Esophagus muscularis mucosa (tissue), 4 donors: ENCODE data around the gene RNASEH1. TPM values are rescaled to one million over a fixed set of nuclear protein-coding genes. Genes with fewer than 3 reads are reported as not detected.

Experiments used
- DNase-seq: peaks from one replicate; pipeline ENCODE4 v3.0.0-alpha.2; 2017; ENCODE audit errors: extremely low spot score
- H3K27ac ChIP-seq, 4 donors: fragments of 200-600 bp; sonication (generic); replicated peaks in 1 of 4; 1 replicate in 3 of 4; 2 replicates in 1 of 4; pipeline ENCODE4 v1.5.1; 2016 to 2019; ENCODE audit warnings: mild to moderate bottlenecking in 1 of 4
- H3K27me3 ChIP-seq, 4 donors: fragments of 200-600 bp; sonication (generic); one replicate each; pipeline versions ENCODE4 v1.5.1 to v1.6.0; 2016 to 2019
- H3K36me3 ChIP-seq, 4 donors: fragments of 200-600 bp; sonication (generic); one replicate each; pipeline ENCODE4 v1.5.1; 2016 to 2019
- H3K4me1 ChIP-seq, 4 donors: fragments of 200-600 bp; sonication (generic); one replicate each; pipeline ENCODE4 v1.5.1; 2016 to 2019
- H3K4me3 ChIP-seq, 4 donors: fragments of 200-600 bp; sonication (generic); 1 replicate in 2 of 4; 2 replicates in 2 of 4; pipeline ENCODE4 v1.5.1; 2016 to 2019; ENCODE audit warnings: mild to moderate bottlenecking in 4 of 4, moderate library complexity in 1 of 4
- H3K9me3 ChIP-seq, 4 donors: fragments of 200-600 bp; sonication (generic); 1 replicate in 3 of 4; 2 replicates in 1 of 4; pipeline ENCODE4 v1.5.1; 2016 to 2019
- CTCF ChIP-seq, 3 experiments: fragments of 200-600 bp in 2 of 3; fragments of 450-650 bp in 1 of 3; sonication (generic) in 2 of 3; IDR thresholded peaks; one replicate each; pipeline ENCODE4 v1.5.1; 2017 to 2019; ENCODE audit warnings: antibody characterized with exemption in 3 of 3, mild to moderate bottlenecking in 2 of 3, moderate library complexity in 1 of 3
- EP300 ChIP-seq: sonication (generic); formaldehyde crosslinking; IDR thresholded peaks from one replicate; pipeline ENCODE4 v1.6.1; 2017; ENCODE audit warnings: antibody characterized with exemption
- POLR2A ChIP-seq: fragments of 450-650 bp; IDR thresholded peaks from one replicate; pipeline ENCODE4 v1.6.1; 2017; ENCODE audit warnings: antibody characterized with exemption, moderate library complexity, mild to moderate bottlenecking, low read depth
- POLR2AphosphoS5 ChIP-seq, 2 donors: sonication (generic); formaldehyde crosslinking; IDR thresholded peaks; one replicate each; pipeline ENCODE4 v1.6.1; 2017; ENCODE audit warnings: antibody characterized with exemption in 2 of 2
- WGBS: methylation state at CpG from one replicate; pipeline ENCODE4 v1.1.5; 2018; 5-methylcytosine and 5-hydroxymethylcytosine counted together
- intact Hi-C: fragments of 100-400 bp; cut with DNase I; formaldehyde crosslinking; loops from one replicate; pipeline ENCODE4 v1.15.1; 2023
- total RNA-seq, 4 donors: library from RNA; depleted of rRNA; stranded (reverse); fragments of >200 nt; gene quantifications; one replicate each; pipeline versions ENCODE4 v1.1.0 to v1.2.1, GENCODE V29; 2016

RNASEH1 gene
- total RNA-seq, 4 donors from 2014 or later, result 30.2 to 36.5 (median 34.5) TPM

DNA sequence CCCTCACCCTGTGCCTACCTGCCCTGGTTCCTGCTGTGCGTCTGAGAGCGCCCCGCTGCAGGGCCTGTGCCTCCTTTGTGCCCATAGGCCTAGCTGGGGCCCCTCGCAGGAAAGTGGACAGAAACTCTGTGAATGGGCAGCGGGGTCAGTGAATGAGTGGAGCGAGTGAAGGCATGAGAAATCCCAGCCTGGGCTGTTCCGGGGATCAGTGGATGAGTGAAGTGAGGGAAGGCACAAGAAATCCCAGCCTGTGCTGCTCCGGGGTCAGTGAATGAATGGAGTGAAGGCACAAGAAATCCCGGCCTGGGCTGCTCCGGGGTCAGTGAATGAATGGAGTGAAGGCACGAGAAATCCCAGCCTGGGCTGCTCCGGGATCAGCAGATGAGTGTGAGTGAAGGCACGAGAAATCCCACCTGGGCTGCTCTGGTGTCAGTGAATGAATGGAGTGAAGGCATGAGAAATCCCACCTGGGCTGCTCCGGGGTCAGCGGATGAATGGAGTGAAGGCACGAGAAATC lies 38.8 kb upstream of the RNASEH1 start:
- H3K27ac ChIP-seq, result peak overlapping the region in 3 of 4 donors; percentile 31 to 42 (median 40)
- H3K9me3 ChIP-seq, result no peaks in the 10 kb centered on the region
- no peaks in the 10 kb centered on the region for H3K27me3 ChIP-seq
- H3K4me1 ChIP-seq, result peaks cover 9 to 12% (median 10%) of the 10 kb centered on the region in 4 donors
- H3K4me3 ChIP-seq, result no peak overlapping the region
- TF ChIP-seq CTCF (IDR thresholded peaks at IDR 0.05), result no peak
- no peak for DNase-seq
- intact Hi-C loops, result no loop called here
- no peaks in the 10 kb centered on the region for H3K36me3 ChIP-seq
- 75% methylated on average over 15 of the region's 16 CpGs for WGBS

DNA sequence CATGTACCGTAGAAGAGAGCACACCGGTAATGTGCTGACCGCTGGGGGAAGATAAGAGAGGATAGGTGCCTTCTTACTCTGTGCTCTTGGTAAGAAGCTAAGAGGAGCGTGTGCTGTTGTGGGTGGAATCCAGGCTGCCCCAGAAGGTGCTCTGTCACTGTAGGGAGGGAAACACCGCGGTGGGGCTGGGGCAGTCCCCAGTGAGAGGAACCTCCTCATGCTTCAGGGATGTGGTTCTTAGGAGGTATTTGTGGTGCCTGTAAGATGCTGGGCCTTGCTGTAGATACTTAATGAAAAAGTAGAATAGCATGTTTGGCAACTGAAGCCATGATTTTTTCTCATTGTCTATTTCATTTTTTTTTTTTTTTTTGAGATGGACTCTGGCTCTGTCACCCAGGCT lies 37.9 kb upstream of the RNASEH1 start:
- WGBS, result 87% methylated on average over 6 of the region's 6 CpGs
- no peak for DNase-seq
- Histone ChIP-seq H3K36me3 (no peaks in the 10 kb centered on the region), H3K4me1 (peaks cover 9 to 12% (median 10%) of the 10 kb centered on the region in 4 donors), H3K27ac (no peak overlapping the region), H3K27me3 (no peaks in the 10 kb centered on the region), H3K4me3 (no peak overlapping the region), H3K9me3 (no peaks in the 10 kb centered on the region)
- intact Hi-C loops, result no loop called here
- TF ChIP-seq EP300 (no peak), CTCF (IDR thresholded peaks at IDR 0.05) (no peak), POLR2AphosphoS5 (IDR thresholded peaks at IDR 0.05) (no peak), POLR2A (no peak)

DNA sequence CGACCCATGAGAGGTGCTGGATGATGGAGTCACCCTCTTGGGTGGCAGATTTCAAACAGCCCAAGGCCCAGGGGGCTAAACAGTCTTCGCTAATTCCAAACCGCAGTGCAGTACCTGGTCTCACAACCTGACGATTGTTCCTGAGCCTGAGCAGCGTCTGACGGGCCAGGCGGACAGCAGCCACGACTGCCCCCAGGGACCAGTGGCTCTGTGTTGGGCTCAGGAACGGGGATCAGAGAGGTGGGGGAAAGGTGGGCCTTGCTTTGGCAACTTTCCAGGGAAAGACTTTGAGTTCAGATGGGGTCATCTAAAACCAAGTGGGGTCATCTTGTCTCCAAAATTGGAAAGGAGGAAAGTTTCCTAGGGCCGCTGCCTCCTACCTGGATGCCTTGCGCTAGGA lies 37.3 kb upstream of the RNASEH1 start:
- intact Hi-C loops, result no loop called here
- no peaks in the 10 kb centered on the region for H3K27me3 ChIP-seq
- peaks cover 9 to 12% (median 10%) of the 10 kb centered on the region in 4 donors for H3K4me1 ChIP-seq
- no peak for DNase-seq
- WGBS, result 82% methylated on average over 5 of the region's 11 CpGs
- H3K27ac ChIP-seq, result no peak overlapping the region
- H3K4me3 ChIP-seq, result peak overlapping the region in 1 of 4 donors; percentile 38
- H3K9me3 ChIP-seq, result no peaks in the 10 kb centered on the region
- H3K36me3 ChIP-seq, result no peaks in the 10 kb centered on the region
- TF ChIP-seq CTCF (IDR thresholded peaks at IDR 0.05) (no peak), POLR2AphosphoS5 (IDR thresholded peaks at IDR 0.05) (no peak), POLR2A (no peak), EP300 (no peak)

DNA sequence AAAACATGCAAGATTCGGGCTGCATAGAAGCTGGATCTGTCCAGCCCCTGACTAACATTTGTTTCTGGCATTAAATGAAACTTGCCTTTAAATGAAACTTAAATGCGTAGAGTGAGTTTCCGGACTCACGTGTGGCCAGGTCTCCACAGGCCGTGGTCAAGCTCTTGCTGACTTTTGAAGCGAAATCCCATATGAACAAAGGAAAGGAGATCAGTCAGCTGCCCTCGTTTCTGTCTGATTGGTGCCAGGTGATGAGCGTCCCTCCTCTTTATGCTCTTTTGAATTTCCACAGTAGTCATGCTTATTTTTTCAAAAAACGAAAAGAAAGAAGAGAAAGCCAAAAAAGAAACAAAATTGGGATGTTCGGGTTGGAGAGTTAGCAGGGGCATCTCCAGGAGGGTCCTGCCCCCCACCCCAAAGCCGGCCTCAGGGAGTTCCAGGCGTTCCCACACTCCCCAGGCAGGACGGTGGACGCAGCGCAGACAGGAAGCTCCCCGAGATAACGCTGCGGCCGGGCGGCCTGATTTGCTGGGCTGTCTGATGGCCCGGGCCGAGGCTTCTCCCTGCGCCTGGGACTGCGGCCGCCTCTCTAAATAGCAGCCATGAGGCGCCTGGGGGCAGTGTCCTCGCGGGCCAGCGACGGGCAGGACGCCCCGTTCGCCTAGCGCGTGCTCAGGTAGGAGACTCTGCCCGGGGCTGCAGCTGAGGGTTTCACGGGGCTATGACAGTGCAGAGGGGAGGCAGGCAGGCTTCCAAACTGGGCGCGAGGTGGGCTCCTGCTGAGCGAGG lies 36.6 kb upstream of the RNASEH1 start, which contains the start of gene COLEC11:
COLEC11 (plus strand) TSS at position 620 of the 789 bp plus-strand sequence. CDS start 9,229 bp downstream, outside the sequence.
- intact Hi-C loops, result no loop called here
- no peaks in the 10 kb centered on the region for H3K9me3 ChIP-seq
- H3K27me3 ChIP-seq, result no peaks in the 10 kb centered on the region
- peak within 1 kb of the TSS; percentile 20 to 43 (median 35) for H3K4me3 ChIP-seq
- H3K4me1 ChIP-seq, result peaks cover 9 to 12% (median 10%) of the 10 kb centered on the region in 4 donors
- peak in 2 of 3 experiments; percentile 8 to 32 for TF ChIP-seq CTCF (IDR thresholded peaks at IDR 0.05)
- no peak for TF ChIP-seq POLR2AphosphoS5 (IDR thresholded peaks at IDR 0.05)
- DNase-seq, result no peak
- 49% methylated on average over 22 of the region's 40 CpGs for WGBS
- H3K27ac ChIP-seq, result peak within 1 kb of the TSS in 1 of 4 donors; percentile 28
- H3K36me3 ChIP-seq, result no peaks in the 10 kb centered on the region
